Neural cell (in vitro differentiated cells): ENCODE results near the gene CBX3.

Experiments
- EP300 ChIP-seq: fragments of 450-650 bp; conservative IDR thresholded peaks from 2 replicates; pipeline ENCODE4 v1.6.1; 2014; ENCODE audit warnings: antibody characterized with exemption, mild to moderate bottlenecking, moderate library complexity; ENCODE audit not compliant: poor library complexity, severe bottlenecking
- EZH2 ChIP-seq: fragments of 200-600, 300-800 bp; shearing (Covaris generic), sonication (generic); IDR thresholded peaks from 2 replicates; pipeline ENCODE4 v1.6.1; 2014; ENCODE audit warnings: antibody characterized with exemption, low read length, borderline replicate concordance, mild to moderate bottlenecking; ENCODE audit not compliant: insufficient read depth, poor library complexity, severe bottlenecking
- POLR2AphosphoS5 ChIP-seq: IDR thresholded peaks from 2 replicates; pipeline ENCODE4 v1.6.1; 2012
- RAD21 ChIP-seq: fragments of 450-650 bp; conservative IDR thresholded peaks from 2 replicates; pipeline ENCODE4 v1.6.1; 2014; ENCODE audit warnings: antibody characterized with exemption, mild to moderate bottlenecking, moderate library complexity
- TF ChIP-seq, protein P1 (sequence below): fragments of 450-650 bp; IDR thresholded peaks from 2 replicates; pipeline ENCODE4 v1.5.1; 2014; ENCODE audit warnings: antibody characterized with exemption, mild to moderate bottlenecking, moderate library complexity; ENCODE audit not compliant: poor library complexity, severe bottlenecking

DNA sequence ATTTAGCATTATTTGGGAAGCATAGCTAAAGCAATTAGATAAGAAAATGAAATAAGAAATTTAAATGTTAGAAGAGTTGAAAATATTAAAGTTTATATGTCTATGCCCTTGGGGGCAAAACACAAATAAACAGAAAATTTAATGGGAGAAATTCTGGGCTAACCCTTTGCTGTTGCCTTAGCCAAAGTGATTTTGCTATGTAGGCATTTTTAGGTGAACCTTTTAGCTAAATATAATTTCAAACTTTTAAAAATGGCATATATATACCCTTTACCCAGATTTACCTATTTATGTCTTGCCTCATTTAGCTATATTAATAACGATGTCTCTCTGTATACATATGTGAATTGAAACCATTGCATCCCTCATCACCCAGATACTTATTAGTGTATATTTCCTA lies 29.5 kb upstream of the CBX3 start:
- no peak for TF ChIP-seq RAD21
- TF ChIP-seq, protein P1, sequence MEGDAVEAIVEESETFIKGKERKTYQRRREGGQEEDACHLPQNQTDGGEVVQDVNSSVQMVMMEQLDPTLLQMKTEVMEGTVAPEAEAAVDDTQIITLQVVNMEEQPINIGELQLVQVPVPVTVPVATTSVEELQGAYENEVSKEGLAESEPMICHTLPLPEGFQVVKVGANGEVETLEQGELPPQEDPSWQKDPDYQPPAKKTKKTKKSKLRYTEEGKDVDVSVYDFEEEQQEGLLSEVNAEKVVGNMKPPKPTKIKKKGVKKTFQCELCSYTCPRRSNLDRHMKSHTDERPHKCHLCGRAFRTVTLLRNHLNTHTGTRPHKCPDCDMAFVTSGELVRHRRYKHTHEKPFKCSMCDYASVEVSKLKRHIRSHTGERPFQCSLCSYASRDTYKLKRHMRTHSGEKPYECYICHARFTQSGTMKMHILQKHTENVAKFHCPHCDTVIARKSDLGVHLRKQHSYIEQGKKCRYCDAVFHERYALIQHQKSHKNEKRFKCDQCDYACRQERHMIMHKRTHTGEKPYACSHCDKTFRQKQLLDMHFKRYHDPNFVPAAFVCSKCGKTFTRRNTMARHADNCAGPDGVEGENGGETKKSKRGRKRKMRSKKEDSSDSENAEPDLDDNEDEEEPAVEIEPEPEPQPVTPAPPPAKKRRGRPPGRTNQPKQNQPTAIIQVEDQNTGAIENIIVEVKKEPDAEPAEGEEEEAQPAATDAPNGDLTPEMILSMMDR = no peak
- no peak for TF ChIP-seq EZH2
- no peak for TF ChIP-seq EP300
- no peak for TF ChIP-seq POLR2AphosphoS5
